HS-27A (cell line): ENCODE measurements around the gene KRT27.

Source experiments
- DNase-seq: peaks from one replicate; pipeline ENCODE4 v3.0.0-alpha.2; 2012; ENCODE audit warnings: low read depth, missing footprints

KRT27 gene

GRCh38 chr17:40809721-40810421 is 27.5 kb upstream of the KRT27 start:
- no peak for DNase-seq

DNA sequence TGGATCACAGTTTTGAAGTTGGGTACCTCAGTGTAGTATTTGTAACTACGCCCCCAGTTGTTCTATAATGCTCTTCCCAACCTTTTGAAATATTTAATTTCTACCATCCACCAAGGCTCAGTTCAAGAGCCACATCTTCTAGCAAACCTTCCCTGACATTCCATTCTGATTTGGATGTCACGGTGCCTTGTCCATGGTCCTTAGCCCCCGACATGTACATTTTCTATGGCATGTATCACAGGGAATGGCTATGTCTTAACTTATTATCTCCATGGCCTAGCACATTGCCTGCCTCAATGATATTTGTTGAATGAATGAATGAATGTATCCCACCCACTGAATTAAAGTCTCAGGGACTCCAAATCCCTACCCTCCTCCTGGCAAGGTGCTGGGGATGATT is 23.8 kb upstream of the KRT27 start:
- no peak for DNase-seq

DNA sequence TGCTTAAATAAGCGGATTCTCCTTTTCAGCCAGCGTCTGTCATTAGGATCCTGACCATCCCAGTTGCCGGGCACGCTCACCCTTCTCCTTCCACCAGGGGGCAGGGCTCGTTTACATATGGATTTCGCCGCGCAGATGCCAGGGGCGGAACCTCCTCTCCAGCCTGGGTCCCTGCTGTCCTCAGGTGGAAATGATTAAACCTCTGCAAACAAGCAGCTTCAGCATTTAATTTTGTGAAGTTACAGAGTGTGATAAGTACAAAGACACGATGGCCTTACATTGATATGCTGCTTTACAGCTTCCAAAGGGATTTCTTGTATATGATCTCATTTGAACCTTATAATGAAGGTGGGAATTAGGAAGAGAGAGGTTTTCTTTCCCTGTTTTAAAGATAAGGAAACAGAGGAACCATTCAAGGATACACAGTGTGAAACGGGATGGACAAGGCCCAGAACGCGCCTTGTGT is 21.3 kb upstream of the KRT27 start:
- DNase-seq: no peak

GRCh38 chr17:40801157-40801556 is 18.8 kb upstream of the KRT27 start:
- DNase-seq: no peak

- DNase-seq: no peak
These were observed 18.0 kb upstream of the KRT27 start for GRCh38 chr17:40800381-40800780.

DNA sequence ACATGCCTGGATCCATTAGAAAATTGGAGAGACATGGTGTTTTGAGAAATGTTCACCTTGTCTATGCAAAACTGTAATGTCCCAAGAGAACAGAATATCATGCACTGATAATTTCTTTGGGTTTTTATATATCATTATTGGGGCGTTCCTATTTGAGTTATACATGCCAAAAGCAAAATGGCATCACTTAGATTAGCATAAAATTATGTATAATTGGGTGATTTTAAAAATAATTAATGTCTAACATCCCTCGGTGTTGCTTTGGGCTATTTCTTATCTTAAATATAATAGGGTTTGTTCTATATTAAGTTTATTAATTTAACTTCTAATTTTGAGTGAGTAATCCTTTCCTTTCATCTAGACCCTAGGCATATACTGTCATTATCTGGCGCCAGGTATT is 17.5 kb upstream of the KRT27 start, which contains the start of gene KRT28:
Gene KRT28 (minus strand): TSS at position 101 of the 400 bp plus-strand sequence. CDS start 66 bp downstream, at position 35.
- no peak for DNase-seq

DNA sequence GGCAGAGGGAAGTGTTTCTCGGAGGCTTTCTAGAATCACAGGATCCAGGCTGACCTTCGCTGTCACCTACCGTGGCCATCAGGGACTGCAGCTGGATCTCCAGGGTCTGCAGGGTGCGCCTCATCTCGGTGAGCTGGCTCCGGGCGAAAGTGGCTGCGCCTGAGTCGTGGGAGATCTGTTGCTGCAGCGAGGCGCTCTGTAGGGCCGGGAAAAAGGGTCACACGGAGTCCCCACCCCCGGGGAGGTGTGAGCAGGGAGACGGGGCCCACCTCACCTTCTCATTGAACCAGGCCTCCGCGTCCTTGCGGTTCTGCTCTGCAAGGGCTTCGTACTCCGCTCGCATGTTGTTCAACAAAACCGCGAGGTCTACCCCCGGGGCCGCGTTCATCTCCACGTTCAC is 14.5 kb upstream of the KRT27 start:
- no peak for DNase-seq

GRCh38 chr17:40795019-40795667 is 12.8 kb upstream of the KRT27 start:
- DNase-seq: no peak

DNA sequence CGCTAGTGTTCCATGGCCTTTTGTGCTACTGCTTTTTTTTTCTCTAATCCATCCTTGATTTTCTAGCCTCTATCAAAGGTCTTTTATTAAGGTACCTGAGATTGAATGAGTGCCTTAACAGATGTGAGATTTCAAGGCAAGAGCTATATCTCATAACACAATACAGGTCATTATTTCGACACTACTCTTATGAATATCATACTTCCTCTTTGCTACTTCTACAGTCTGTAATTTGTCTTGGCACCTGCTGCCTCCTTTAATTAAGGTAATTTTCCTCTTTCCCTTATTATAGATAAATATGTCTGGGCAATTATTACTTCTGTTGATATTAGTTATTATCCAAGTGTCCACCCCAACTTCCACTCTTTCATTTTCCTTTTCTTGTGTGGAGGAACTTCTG is 12.1 kb upstream of the KRT27 start:
- no peak for DNase-seq

DNA sequence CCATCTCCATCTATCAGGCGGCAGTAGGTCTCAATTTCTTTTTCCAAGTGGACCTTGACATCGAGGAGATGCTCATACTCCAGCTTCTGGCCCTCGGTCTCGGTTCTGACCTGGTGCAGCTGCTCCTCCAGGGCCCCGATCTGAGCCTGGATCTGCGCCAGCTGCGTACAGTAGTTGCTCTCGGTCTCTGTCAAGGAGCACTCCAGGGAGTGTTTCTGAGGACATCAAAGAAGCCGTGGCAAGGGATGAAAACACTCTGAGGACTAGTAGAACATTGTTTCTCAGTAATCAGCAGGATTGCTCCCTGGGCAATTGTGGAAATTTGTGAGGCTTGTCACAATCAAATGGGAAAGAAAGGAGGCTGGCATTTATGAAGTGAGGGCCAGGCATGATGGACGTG is 11.5 kb upstream of the KRT27 start:
- DNase-seq: no peak

GRCh38 chr17:40791787-40792436 is 9.6 kb upstream of the KRT27 start:
- DNase-seq: no peak

- DNase-seq: no peak
These were observed 8.8 kb upstream of the KRT27 start for GRCh38 chr17:40791111-40791510.

GRCh38 chr17:40779181-40779909 is 3.0 kb downstream of the KRT27 start:
- no peak for DNase-seq

- no peak for DNase-seq
These were observed 3.9 kb downstream of the KRT27 start for GRCh38 chr17:40778461-40778860.

GRCh38 chr17:40777971-40778370 is 4.4 kb downstream of the KRT27 start:
- DNase-seq: no peak

GRCh38 chr17:40777459-40777858 is 4.9 kb downstream of the KRT27 start:
- no peak for DNase-seq

- no peak for DNase-seq
These were observed 6.4 kb downstream of the KRT27 start for GRCh38 chr17:40775945-40776344.

GRCh38 chr17:40772101-40772500 is 10.2 kb downstream of the KRT27 start, which contains the start of gene KRT26:
Gene KRT26, minus strand, starts transcription at chr17:40772201. Its CDS starts 88 bp downstream, at chr17:40772113.
- DNase-seq: no peak

DNA sequence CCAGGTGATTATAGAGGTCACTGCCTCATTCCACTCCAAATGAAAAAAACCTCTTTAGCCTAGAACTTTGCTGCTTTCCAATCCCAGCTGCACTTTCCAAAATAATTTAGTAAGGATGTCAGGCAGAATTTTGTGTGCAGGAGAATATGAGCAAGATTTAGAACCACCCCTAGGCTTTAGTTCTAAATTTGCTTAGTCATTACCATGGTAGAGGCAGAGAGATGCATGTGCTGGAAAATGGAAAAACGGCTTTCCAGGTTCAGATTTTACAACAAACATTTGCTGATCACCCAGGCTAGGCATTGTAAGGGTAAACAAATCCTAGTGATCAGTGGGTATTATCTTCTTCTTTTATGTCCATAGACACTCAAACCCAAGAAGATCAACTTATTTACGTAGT is 16.7 kb downstream of the KRT27 start:
- DNase-seq: no peak

DNA sequence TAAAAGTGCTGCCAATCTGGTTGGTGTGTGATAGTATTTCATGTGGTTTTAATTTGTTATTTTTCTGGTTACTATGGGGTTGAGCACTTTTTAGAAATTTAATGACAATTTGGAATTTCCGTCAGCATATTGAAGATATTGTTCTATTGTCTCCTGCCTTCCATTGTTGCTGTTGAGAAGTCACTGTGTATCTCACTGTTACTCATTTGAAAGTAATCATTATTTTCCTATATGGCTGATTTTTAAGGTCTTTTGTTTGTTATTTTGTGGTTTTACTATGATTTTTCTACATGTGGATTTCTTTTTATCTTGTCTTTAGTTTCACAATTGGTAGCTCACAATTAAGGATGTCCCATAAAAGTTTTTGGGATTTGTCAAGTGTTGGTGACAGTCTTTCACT is 18.6 kb downstream of the KRT27 start:
- no peak for DNase-seq

- no peak for DNase-seq
These were observed 22.0 kb downstream of the KRT27 start for GRCh38 chr17:40760105-40761016.
